Activated T-helper 1 cell treated with anti-CD3 and anti-CD28 coated beads, Interleukin-12 subunit alpha, Interleukin-12 subunit beta, Interleukin-2, Interleukin-4 antibody, amounts not matched to agents 30 ng/mL and 10 ng/mL and 1 ng/mL, durations not matched to agents 14 hours and 24 hours and 36 hours (primary cell): ENCODE measurements around the gene GNB1L. TPM values are rescaled to one million over a fixed set of nuclear protein-coding genes. Genes with fewer than 3 reads are reported as not detected.
A peak's percentile ranks its signal among the peaks of the same experiment; 100 is the strongest.

Experiments
- DNase-seq: peaks from one replicate; pipeline ENCODE4 v3.0.0; 2021; ENCODE audit warnings: low spot score
- H3K27ac Mint-ChIP-seq: one replicate; pipeline ENCODE4 v1.8.0; 2021; ENCODE audit warnings: mild to moderate bottlenecking, mixed read lengths
- H3K27me3 Mint-ChIP-seq: one replicate; pipeline ENCODE4 v1.8.0; 2022; ENCODE audit warnings: mild to moderate bottlenecking, moderate library complexity, mixed read lengths; ENCODE audit not compliant: insufficient read depth
- H3K36me3 Mint-ChIP-seq: one replicate; pipeline ENCODE4 v1.8.0; 2021; ENCODE audit warnings: low read depth, mixed read lengths
- H3K4me1 Mint-ChIP-seq: one replicate; pipeline ENCODE4 v1.8.0; 2021; ENCODE audit warnings: low read depth, mixed read lengths
- H3K4me3 Mint-ChIP-seq: one replicate; pipeline ENCODE4 v1.8.0; 2021; ENCODE audit warnings: mild to moderate bottlenecking, moderate library complexity, mixed read lengths
- H3K9me3 Mint-ChIP-seq: one replicate; pipeline ENCODE4 v1.8.0; 2021; ENCODE audit warnings: mixed read lengths
- intact Hi-C: fragments of 100-400 bp; cut with micrococcal nuclease; formaldehyde crosslinking; loops from one replicate; pipeline ENCODE4 v1.15.1; 2024
- total RNA-seq: library from RNA; stranded (reverse); gene quantifications from 2 replicates; pipeline ENCODE4 v1.2.3, GENCODE V29; 2022

Gene GNB1L
- total RNA-seq, 1 donor from 2014 or later = 21.5 TPM

DNA sequence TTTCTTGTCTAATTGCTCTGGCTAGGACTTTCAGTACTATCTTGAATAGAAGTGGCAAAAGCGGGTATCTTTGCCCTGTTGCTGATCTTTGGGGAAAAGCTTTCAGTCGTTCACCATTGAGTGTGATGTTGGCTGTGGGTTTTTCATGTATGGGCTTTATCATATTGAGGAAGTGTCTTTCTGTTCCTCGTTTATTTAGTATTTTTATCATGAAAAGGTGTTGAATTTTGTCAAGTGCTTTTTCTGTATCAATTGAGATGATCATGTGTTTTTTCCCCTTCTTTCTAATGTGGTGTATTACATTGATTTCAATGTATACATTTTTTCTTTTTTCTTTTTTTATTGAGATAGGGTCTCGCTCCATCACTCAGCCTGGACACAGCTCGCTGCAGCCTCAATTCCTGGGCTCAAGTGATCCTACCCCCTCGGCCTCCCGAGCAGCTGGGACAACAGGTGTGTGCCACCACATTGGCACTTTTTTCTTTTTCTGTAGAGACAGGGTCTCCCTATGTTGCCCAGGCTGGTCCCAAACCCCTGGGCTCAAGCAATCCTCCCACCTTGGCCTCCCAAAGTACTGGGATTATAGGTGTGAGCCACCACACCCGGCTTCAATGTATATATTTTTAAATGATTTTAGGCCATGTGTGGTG, 5.3 kb upstream of the GNB1L start:
- Mint-ChIP-seq H3K27ac (no peak overlapping the region), H3K4me1 (peaks cover 17% of the 10 kb centered on the region), H3K9me3 (no peaks in the 10 kb centered on the region), H3K27me3 (no peaks in the 10 kb centered on the region), H3K4me3 (no peak overlapping the region), H3K36me3 (no peaks in the 10 kb centered on the region)
- intact Hi-C loops = loop anchor here (10.0 kb wide), 2 partner anchors 415 to 465 kb away; partner anchors contain the start of genes C22orf39 and DGCR6L
- no peak for DNase-seq

DNA sequence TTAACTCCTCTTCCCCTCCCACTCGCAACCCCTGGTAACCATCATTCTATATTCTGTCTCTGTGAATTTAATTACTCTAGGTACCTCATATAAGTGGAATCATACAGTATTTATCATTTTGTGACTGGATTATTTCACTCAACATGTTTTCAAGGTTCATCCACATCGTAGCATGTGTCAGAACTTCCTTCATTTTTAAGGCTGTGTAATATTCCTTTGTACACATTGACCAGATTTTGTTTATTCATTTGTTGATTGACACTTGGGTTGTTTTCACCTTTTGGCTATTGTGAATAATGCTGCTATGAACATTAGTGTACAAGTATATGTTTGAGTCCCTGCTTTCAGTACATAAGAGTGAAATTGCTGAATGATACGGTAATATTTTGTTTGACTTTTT, 2.7 kb upstream of the GNB1L start:
- Mint-ChIP-seq H3K9me3 (no peaks in the 10 kb centered on the region), H3K4me1 (peaks cover 36% of the 10 kb centered on the region), H3K27ac (no peak overlapping the region), H3K27me3 (no peaks in the 10 kb centered on the region), H3K36me3 (peaks cover 7% of the 10 kb centered on the region), H3K4me3 (peak overlapping the region; percentile 42)
- intact Hi-C loops = loop anchor here (10.0 kb wide), 2 partner anchors 413 to 467 kb away; partner anchors contain the start of genes C22orf39 and DGCR6L
- no peak for DNase-seq

DNA sequence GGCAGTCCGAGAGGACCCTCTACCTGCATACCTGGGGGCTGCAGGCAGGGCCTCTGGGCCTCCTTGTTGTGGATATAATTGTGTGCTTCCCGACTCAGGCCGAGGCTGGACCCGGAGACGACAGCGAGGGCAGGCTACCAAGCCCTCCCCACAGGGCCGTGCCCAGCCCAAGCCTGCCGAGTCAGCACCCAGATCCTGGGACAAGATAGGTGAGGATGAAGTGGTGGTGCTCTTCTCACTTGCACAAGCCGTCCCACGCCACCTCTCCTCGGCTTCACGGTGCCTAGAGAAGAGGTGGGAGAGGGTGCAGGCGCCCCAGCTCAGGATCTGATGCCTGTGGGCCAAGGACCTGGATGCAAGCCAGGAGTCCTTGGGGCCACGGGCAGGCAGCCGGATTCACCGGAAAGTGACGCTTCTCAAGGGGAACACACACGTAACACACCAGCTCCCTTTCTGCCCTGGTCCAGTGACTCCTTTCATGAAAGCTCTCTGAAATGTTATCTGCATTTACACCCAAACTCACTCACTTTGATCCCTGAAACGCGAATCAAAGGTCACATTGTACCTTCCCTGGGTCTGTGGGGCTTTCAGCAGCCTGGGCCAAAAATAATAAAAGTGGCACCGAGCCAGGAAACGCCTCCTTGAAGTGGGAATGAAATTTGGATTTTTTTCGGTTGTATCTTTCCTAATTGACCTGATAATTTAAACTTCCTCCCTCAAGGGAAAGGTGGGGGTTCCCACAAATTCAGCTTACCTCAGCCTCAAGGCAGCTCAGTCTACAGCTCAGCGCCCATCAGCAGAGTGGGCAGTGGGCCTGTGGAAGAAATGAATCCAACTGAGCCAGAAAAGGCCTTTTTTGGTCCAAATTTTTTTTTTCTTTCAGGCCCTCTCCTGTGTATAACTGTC, 1.1 kb upstream of the GNB1L start:
- DNase-seq = peak; percentile 25
- Mint-ChIP-seq H3K4me1 (peaks cover 40% of the 10 kb centered on the region), H3K4me3 (peak overlapping the region; percentile 98), H3K27me3 (no peaks in the 10 kb centered on the region), H3K27ac (peak overlapping the region; percentile 91), H3K36me3 (peaks cover 10% of the 10 kb centered on the region), H3K9me3 (no peaks in the 10 kb centered on the region)
- intact Hi-C loops = loop anchor here (1.0 to 10.0 kb wide), 5 partner anchors 55 to 469 kb away; partner anchors contain the start of genes C22orf39, CDC45, DGCR6L and DGCR8

DNA sequence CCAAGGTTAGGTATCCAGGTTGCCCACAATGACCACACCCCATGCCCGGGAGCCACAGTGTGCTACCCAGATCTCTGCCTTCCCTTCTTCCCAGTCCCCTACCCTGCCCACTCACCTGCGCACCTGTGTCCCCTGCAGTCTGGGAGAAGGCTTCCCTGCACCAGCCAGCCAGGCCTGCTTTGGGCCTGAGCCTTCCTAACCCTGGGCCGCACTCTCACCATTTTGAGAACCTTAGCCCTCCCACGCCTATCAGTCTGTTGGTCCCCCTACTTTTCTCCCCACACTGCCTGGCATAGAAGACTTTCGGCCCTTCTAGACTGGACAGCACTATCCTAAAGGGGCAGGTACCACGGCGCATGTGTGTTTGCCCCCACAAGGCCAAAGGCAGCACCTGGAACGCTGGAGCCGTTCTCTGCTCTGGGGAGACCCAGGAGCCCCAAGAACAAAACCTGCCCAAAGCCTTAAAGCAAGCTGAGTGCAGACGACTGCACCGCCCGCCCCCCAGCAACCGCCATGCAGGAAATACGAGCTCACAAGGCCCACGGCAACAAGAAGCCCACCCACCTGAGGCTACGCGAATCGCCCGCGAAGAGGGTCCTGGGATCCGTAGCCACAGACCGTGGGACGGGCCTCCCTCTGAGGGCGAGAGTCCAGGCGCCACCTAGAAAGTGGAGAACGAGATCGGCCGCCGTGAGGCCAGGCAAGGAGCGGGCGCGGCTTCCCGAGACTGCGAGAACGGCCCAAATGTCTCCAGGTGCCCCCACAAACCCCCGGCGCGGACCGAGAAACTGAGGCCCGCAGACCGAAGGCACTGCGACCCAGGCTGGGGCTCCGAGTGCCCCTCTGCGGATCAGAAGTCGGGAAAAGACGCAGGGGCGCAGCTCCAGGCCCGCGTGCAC, 546 bp downstream of the GNB1L start:
- Mint-ChIP-seq H3K27ac (peak overlapping the region; percentile 91), H3K9me3 (no peaks in the 10 kb centered on the region), H3K36me3 (peaks cover 15% of the 10 kb centered on the region), H3K4me1 (peaks cover 40% of the 10 kb centered on the region), H3K4me3 (peak overlapping the region; percentile 98), H3K27me3 (no peaks in the 10 kb centered on the region)
- DNase-seq = no peak
- intact Hi-C loops = loop anchor here (1.0 to 10.0 kb wide), 5 partner anchors 38 to 471 kb away; partner anchors contain the start of genes C22orf39, COMT, DGCR6L and TXNRD2

DNA sequence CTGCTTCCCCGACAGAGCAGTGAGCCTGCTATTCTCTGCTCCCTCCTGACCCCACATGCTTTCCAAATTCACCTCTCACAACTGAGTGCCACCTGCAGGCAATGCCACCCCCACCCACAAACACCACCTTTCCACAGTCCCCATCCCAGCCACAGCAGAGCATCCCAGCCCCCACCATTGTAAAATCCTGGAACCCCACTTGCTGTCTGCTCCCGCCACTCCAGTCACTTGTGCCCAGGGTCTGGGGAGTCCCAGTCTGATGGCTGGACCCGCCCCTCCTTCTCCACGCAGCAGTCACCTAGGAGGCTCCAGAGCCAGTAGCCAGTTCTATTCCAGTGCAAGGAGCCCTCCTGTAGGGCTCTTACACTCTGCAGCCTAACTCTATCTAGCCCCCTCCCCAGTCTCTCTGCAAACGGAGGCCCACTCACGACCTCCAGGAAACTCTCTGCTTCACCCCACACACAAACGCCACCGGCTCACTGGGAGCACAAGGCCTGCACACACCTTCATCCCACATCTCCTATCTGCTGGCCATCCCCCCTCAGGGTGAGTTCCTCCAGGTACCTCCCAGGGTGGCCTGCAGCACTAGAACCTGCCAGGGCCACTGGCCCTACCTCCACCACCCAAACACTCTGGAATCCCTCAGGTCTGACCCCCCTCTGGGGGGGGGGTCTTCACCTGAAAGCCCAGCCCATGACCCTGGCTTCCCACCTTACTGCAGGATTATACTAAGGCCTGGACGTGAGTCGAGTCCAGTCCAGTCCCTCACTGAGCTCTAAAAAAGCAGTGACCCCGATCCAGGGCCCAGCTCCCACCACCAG, 1.4 kb downstream of the GNB1L start:
- intact Hi-C loops = loop anchor here (10.0 kb wide), 2 partner anchors 408 to 472 kb away; partner anchors contain the start of genes C22orf39 and DGCR6L

DNA sequence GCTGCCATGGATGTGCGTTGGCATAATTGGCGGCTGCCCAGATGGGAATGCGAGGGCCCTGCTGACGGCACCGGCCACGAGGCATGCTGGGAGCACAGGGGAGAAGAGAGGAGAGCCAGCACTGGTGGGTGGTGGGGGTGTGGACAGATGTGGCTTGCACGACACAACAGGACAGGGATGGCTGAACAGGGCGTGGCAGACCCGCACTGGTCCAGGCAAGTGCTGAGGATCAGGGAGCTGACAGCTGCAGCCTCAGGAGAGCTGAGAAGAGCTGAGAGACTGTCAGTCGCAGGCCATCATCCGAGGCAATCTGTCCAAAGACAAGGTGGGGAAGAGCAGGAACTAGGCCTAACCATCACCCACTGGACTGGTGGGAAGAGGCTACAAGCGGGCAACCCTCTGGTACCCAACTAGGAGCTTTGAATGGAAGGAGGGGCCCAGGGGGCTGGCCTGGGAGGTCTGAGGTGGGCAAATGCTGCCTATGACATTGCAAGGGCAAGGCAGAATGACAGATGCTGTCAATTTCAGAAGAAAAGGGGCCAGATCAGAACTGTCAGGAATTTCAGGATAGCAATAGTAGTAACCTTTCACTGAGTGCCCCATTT, 2.4 kb downstream of the GNB1L start:
- H3K4me1 Mint-ChIP-seq = peaks cover 37% of the 10 kb centered on the region

More for the DNA sequence above, 1.4 kb downstream of the GNB1L start:
- Mint-ChIP-seq H3K9me3 (no peaks in the 10 kb centered on the region), H3K27ac (peak overlapping the region; percentile 91), H3K4me3 (peak overlapping the region; percentile 98), H3K36me3 (peaks cover 15% of the 10 kb centered on the region), H3K4me1 (peaks cover 40% of the 10 kb centered on the region), H3K27me3 (no peaks in the 10 kb centered on the region)
- DNase-seq = no peak

DNA sequence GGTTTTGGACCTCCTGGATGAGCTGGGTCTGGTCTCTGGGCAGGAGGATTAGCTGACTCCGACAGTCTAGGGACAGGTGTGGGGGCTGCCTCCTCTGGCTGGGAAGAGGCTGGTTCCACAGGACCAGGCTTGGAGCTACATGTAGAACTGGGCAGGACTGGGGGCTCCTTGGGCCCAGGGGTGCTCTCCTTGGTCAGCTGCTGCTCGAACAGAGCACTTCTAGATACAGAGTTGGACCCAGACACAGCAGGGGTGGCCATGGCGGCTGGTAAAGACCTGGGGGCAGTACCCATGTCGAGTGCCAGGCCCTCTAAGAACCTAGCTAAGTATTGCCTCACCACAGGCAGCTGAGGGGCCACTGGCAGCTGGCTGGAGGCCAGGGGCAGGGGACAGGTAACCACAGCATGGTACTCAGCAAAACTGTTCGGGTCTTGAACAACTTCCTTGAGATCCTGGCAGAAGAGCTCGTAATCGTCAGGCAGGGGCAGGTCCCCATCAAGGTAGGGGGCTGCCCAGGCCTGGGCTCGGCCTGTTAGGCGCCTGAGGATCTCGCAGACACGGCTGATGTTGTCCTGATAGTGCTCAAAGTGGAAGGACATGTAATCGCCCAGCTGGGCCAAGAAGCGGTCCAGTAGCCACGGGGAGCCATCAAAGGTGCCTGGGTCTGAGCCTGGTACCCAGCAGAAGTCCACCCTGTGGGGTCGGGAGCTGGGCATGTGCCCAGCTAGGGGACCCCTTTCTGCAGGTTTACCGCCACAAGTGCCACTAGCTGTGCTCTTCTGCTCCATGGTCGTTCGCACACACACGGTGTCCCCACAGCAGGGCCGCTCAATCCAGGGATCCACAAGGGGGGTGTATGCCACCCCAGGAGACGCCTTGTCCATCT, 3.1 kb downstream of the GNB1L start:
- peak overlapping the region; percentile 98 for H3K4me3 Mint-ChIP-seq
- no peaks in the 10 kb centered on the region for H3K27me3 Mint-ChIP-seq
- intact Hi-C loops = loop anchor here (10.0 kb wide), 2 partner anchors 407 to 473 kb away; partner anchors contain the start of genes C22orf39 and DGCR6L
- no peaks in the 10 kb centered on the region for H3K9me3 Mint-ChIP-seq
- H3K27ac Mint-ChIP-seq = no peak overlapping the region
- peaks cover 15% of the 10 kb centered on the region for H3K36me3 Mint-ChIP-seq
- H3K4me1 Mint-ChIP-seq = peaks cover 30% of the 10 kb centered on the region
- no peak for DNase-seq

More for the DNA sequence above, 2.4 kb downstream of the GNB1L start:
- H3K27me3 Mint-ChIP-seq = no peaks in the 10 kb centered on the region
- H3K36me3 Mint-ChIP-seq = peaks cover 15% of the 10 kb centered on the region
- no peak overlapping the region for H3K27ac Mint-ChIP-seq
- no peak for DNase-seq
- peak overlapping the region; percentile 98 for H3K4me3 Mint-ChIP-seq
- intact Hi-C loops = loop anchor here (10.0 kb wide), 2 partner anchors 407 to 473 kb away; partner anchors contain the start of genes C22orf39 and DGCR6L
- H3K9me3 Mint-ChIP-seq = no peaks in the 10 kb centered on the region

DNA sequence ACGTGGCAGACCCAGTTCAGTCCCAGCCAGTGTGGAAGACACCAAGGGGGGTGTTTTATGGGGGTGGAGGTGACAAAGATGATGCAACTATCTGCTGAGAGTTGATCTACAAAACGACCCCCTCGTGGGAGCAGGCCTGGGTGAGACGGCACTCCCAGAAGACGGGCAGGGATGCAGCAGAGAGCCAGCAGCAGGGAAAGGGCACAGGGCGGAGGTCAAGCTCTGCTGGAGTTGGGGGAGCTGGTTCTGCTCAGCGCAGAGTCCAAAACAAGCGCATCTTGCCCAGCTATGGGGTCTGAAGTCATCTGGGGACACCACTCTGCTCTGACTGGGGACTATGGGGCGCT, 3.9 kb downstream of the GNB1L start:
- no peak for DNase-seq
- H3K4me3 Mint-ChIP-seq = no peak overlapping the region
- H3K9me3 Mint-ChIP-seq = no peaks in the 10 kb centered on the region
- peaks cover 24% of the 10 kb centered on the region for H3K4me1 Mint-ChIP-seq
- no peaks in the 10 kb centered on the region for H3K27me3 Mint-ChIP-seq
- intact Hi-C loops = loop anchor here (10.0 kb wide), 2 partner anchors 406 to 474 kb away; partner anchors contain the start of genes C22orf39 and DGCR6L
- no peak overlapping the region for H3K27ac Mint-ChIP-seq
- peaks cover 18% of the 10 kb centered on the region for H3K36me3 Mint-ChIP-seq

DNA sequence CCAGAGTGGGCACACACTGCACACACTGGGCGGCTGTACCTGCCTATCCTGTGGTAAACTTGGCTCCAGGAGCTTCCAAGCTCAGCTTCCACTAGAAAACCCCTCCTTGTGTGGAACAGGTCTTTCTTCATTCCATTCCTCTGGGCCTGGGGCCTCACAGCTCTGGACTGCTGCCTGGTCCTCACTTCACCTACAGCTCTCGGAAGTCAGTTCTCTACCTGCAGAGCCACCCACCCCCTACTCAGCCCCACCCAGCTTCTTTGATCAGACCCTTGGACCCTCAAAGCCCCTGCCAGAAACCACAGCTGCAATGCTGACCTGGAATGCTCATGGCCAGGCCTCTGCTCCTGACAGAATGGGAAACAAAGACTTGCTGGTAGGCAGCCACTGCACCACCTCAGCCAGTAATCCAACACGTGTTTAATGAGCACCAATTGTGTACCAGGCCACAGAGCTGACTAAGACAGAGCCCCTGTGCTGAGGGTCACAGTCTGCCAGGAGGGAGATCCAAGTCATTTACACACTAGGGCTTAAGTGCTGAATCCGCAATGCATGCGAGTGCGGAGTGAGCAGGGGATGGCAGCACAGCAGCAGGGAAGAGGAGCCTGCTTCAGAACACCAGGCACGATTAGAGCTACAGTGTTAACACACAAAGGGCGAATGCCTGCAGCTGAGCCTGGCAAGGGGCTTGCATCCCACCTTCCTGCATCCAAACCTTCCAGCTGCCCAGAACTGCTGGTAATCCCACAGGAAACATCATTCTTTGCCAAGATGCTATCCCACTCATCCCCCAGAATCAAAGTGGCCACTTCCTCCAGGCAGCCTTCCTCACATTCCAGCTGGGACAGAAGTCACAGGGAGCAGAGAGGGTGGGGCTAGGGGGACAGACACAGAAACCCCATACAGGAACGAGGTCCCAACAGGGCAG, 4.6 kb downstream of the GNB1L start:
- Mint-ChIP-seq H3K36me3 (peaks cover 20% of the 10 kb centered on the region), H3K4me3 (no peak overlapping the region), H3K9me3 (no peaks in the 10 kb centered on the region), H3K4me1 (peaks cover 23% of the 10 kb centered on the region), H3K27ac (no peak overlapping the region), H3K27me3 (no peaks in the 10 kb centered on the region)
- intact Hi-C loops = loop anchor here (10.0 kb wide), 2 partner anchors 405 to 475 kb away; partner anchors contain the start of genes C22orf39 and DGCR6L
- no peak for DNase-seq
